ENCODE measurements around the gene KLF11.

KLF11 gene

DNA sequence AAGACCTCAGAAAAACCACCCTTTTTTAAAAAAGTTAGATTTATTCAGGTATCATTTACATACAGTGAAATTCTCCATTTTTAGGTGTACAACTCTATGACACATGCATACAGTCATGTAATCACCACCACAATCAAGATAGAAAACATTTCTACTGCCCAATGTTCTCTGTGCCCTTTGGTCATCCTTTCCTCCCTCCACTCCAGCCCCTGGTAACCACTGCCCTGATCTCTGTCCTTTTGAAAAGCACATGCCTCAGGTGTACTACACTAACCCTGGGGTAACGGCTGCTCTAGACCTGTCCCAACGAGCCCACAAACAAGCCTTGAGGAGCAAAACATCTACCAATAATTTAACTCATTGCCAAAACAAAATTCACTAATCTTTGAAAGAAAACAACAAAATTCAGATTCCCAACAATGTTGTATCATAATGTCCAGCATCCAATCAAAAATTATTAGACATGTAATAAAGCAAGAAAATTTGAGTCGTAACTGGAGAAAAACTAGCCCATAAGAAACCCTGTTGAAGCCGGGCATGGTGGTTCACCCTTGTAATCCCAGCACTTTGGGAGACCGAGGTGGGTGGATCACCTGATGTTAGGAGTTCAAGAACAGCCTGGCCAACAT, 25.9 kb upstream of the KLF11 start:
- no peak for DNase-seq (ENCODE audit: insufficient read length)
- TF ChIP-seq POLR2AphosphoS5 (IDR thresholded peaks at IDR 0.05; ENCODE audit: low read depth, low read length) (no peak), POLR2A (IDR thresholded peaks at IDR 0.05; ENCODE audit: low read depth, low read length) (no peak), TAF1 (IDR thresholded peaks at IDR 0.05; ENCODE audit: borderline replicate concordance, low read depth, low read length) (no peak)
- FAIRE-seq: no peak

DNA sequence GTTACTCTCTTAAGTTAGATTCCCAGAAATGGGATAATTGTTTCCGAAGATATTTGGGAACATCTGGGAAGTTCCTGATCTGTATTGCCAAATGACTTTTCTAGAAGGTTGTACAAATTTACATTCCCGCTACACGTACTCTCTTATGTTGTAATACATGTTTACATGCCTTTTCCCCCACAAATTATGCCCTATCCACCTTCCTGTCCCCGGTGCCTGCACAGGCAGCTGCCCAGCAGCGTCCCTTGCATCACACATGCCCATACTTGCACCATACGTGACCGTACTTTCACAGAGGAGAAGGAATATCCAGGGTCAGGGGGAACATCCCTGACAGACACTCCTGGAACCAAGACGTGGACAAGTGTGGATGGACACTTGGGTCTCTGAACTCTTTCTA, 24.2 kb upstream of the KLF11 start:
- TF ChIP-seq POLR2A (IDR thresholded peaks at IDR 0.05; ENCODE audit: low read depth, low read length) (no peak), TAF1 (IDR thresholded peaks at IDR 0.05; ENCODE audit: borderline replicate concordance, low read depth, low read length) (no peak), POLR2AphosphoS5 (IDR thresholded peaks at IDR 0.05; ENCODE audit: low read depth, low read length) (no peak)
- DNase-seq (ENCODE audit: insufficient read length) (no peak), FAIRE-seq (no peak)

DNA sequence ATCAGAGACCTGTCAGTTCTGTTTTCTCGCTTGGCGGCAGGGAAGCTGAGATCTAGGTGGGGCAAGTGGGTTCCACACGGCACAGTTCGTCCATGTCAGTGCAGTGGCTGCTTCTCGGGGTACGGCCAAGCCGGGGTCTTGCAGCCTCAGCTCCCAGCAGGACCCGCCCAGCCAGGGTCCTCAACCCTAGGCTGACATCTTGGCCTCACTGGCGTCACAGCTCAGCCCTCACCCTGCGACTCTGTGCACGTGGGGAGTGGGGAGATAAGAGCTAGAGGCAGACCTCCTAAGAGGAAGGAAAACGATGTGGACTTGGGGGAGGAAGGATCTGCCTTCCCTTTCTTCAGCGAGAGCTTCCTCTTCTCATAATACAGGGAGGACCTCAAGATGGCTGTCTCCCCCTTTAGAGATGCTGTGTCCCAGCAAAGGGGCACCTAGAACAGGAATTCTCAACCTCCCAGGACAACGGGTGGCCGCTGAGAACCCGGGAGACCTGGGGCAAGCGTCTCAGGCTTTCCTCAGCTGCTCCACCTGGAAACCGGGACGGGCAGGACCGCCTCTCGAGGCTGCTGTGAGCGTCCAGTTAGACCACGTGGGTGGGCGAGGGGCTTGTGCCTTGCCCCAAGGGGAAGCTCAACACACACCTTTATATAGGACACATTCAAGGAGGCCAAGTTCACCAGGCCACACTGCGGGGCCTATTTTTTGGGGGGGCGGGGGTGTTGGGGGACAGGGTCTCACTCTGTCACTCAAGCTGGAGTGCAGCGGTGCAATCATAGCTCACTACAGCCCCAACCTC, 23.5 kb upstream of the KLF11 start:
- DNase-seq (ENCODE audit: insufficient read length) (no peak), FAIRE-seq (no peak)
- TF ChIP-seq POLR2AphosphoS5 (IDR thresholded peaks at IDR 0.05; ENCODE audit: low read depth, low read length): no peak
- TF ChIP-seq TAF1 (IDR thresholded peaks at IDR 0.05; ENCODE audit: borderline replicate concordance, low read depth, low read length): no peak
- TF ChIP-seq POLR2A (IDR thresholded peaks at IDR 0.05; ENCODE audit: low read depth, low read length): no peak

DNA sequence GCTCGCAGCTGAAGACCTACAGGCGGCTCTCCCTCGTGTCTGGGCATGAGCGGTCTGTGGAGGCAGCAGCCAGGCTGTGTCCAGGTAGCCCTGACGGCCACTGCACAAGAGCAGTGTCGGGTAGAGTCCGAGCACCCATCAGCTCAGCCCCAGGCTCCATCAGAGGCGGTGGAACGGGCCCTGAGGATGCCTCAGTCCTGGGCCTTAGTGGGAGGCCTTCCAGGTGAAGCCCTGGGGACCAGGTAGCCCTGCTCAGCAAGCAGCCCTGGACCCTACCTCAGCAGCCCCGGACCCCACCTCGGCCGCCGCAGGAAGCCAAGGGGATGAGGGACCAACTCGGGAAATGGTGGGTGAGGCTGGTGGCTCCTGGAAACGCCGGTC, 21.3 kb upstream of the KLF11 start:
- no peak for FAIRE-seq
- TF ChIP-seq POLR2A (IDR thresholded peaks at IDR 0.05; ENCODE audit: low read depth, low read length): no peak
- TF ChIP-seq TAF1 (IDR thresholded peaks at IDR 0.05; ENCODE audit: borderline replicate concordance, low read depth, low read length): no peak
- no peak for DNase-seq (ENCODE audit: insufficient read length)

DNA sequence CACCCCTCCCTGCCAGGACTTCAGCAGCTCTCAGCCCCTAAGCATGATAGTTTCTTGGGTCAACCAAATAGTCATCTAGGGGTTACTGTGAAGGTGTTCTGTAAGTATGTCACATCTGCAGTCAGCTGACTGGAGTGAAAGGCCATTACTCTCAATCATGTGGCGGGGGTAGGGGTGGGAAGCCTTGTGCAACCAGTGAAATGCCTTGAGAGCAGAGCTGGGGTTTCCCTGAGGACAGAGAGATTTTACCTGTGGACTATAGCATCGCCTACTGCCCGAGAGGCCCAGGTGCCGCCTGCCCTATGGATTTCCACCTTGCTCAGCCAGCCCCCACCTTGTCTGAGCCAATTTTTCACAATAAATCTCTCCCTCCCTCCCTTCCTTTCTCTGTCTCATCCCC, 20.9 kb upstream of the KLF11 start:
- DNase-seq (ENCODE audit: insufficient read length): no peak
- no peak for TF ChIP-seq POLR2AphosphoS5 (IDR thresholded peaks at IDR 0.05; ENCODE audit: low read depth, low read length)
- no peak for TF ChIP-seq POLR2A (IDR thresholded peaks at IDR 0.05; ENCODE audit: low read depth, low read length)
- no peak for TF ChIP-seq TAF1 (IDR thresholded peaks at IDR 0.05; ENCODE audit: borderline replicate concordance, low read depth, low read length)
- FAIRE-seq: no peak

DNA sequence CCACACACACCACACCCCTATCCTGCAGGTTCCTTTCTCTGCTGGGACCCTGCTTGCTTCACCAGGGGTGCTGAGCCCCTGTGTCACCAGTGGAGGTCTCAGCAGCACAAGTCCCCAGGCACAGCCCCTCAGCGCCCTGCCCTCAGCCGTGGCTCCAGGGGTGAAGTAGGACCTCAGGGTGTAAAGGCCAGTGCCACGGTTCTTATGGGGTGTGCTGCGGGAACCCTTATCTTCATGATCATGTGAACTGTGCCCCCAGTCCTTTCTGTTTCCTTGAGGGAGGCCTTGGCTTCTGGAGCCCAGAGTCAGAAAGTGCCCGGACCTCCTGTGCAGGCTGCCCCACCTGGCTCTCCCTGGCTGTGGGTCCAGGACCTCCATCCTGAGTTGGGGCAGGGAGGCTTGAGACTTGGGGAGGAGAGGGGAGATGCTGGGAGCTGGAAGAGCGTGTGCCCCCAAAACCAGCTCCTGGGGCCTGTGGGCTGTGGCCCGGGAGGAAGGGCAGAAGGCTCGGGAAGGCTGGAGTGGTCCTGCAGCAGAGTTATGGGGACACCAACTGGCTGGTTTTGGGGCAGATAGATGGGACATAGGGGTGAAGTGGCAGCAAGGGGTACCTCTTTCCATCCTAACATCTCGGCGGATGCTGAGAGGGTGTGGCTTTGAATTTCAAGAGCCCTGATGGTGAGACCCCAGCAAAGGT, 20.2 kb upstream of the KLF11 start:
- FAIRE-seq: no peak
- TF ChIP-seq POLR2A (IDR thresholded peaks at IDR 0.05; ENCODE audit: low read depth, low read length) (no peak), POLR2AphosphoS5 (IDR thresholded peaks at IDR 0.05; ENCODE audit: low read depth, low read length) (no peak), TAF1 (IDR thresholded peaks at IDR 0.05; ENCODE audit: borderline replicate concordance, low read depth, low read length) (no peak)

DNA sequence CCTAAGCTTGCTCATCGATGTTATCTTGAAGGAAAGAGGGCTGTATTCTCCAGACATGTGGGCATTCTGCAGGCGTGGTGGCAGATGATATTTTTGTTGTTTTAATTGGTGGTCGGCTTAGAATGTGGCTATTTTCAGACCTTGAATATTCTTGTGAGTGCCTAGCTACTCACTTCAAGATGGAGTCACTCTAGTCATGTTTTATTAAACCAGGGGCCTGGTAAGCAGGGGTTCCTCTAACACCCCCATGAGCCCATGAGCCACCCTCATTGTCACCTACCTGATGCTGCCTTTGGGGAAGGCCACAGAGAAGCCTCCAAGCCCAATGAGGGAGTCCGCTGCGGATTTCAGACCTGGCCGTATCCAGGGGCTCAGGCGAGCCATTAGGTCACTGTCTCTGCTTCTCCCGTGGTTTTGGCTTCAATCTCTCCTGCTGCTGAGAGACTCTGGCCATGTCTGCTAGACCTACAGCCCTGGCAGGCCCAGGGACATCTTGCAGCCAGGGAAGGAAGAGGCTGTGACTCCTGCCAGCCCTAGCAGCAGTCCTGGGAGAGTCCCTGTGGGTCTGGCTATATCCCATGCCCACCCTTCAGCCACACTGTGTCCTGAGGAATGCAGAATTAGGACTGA, 16.3 kb upstream of the KLF11 start:
- DNase-seq (ENCODE audit: insufficient read length): no peak
- no peak for FAIRE-seq
- TF ChIP-seq TAF1 (IDR thresholded peaks at IDR 0.05; ENCODE audit: borderline replicate concordance, low read depth, low read length) (no peak), POLR2A (IDR thresholded peaks at IDR 0.05; ENCODE audit: low read depth, low read length) (no peak), POLR2AphosphoS5 (IDR thresholded peaks at IDR 0.05; ENCODE audit: low read depth, low read length) (no peak)

More for the DNA sequence above, 20.2 kb upstream of the KLF11 start:
- DNase-seq (ENCODE audit: insufficient read length): no peak

DNA sequence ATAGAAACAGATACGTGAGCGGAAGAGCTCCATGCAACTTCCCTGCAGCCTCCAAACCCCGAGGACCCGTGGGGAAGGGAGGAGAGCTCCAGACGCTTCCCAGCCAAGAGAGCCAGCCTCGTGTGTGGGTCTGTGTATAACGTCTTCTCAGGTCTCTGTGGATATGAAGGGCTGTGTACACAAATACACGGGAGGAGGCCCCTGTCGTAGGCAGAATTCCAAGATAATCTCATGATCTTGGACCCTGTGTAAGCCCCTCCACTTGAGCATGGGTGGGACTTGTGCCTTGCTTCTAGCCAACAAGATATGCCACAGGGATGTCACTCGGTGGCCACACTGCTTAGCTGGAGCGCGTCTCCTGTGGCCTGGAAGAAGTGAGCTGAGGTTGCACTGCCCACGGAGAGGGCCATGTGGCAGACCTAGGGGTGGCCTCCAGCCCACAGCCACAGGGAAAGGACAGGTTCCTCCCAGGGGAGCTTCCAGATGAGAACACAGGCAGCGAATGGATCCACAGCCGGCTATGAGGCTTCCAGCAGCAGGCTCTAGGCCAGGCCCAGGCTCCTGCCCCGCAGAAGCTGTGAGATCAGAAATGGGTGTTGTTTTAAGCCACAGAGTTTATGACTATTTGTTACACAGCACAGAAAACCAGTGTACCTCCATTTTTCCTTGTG, 15.6 kb upstream of the KLF11 start:
- TF ChIP-seq TAF1 (IDR thresholded peaks at IDR 0.05; ENCODE audit: borderline replicate concordance, low read depth, low read length) (no peak), POLR2AphosphoS5 (IDR thresholded peaks at IDR 0.05; ENCODE audit: low read depth, low read length) (no peak), POLR2A (IDR thresholded peaks at IDR 0.05; ENCODE audit: low read depth, low read length) (no peak)
- FAIRE-seq (no peak), DNase-seq (ENCODE audit: insufficient read length) (no peak)

DNA sequence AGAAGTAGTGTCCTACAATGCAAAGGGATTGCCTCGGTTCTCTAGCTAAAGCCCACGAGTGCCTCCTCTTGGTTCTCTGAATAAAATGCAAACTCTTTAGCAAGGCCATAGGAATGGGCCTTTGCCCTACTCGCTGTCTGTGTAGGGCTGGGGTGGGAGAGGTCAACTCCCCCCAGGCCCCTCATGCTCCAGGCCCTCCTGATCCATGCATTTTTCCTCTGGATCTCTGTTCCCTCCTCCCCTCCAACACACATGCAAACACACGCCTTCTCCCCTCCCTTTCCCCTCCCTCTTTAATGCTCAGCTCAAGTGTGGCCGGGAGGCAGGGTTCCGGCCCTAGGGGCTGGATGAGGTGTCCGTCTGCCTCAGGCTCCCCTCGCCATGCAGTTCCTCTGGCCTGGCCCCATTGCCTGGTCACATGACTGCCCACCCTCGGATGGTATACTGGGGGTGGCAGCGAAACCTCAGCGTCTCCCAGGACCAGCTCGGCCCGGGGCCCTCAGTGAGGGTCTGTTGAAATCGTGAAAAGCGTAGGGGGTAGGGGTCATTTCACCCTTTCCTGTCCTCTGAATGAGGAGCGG, 14.9 kb upstream of the KLF11 start:
- no peak for FAIRE-seq

DNA sequence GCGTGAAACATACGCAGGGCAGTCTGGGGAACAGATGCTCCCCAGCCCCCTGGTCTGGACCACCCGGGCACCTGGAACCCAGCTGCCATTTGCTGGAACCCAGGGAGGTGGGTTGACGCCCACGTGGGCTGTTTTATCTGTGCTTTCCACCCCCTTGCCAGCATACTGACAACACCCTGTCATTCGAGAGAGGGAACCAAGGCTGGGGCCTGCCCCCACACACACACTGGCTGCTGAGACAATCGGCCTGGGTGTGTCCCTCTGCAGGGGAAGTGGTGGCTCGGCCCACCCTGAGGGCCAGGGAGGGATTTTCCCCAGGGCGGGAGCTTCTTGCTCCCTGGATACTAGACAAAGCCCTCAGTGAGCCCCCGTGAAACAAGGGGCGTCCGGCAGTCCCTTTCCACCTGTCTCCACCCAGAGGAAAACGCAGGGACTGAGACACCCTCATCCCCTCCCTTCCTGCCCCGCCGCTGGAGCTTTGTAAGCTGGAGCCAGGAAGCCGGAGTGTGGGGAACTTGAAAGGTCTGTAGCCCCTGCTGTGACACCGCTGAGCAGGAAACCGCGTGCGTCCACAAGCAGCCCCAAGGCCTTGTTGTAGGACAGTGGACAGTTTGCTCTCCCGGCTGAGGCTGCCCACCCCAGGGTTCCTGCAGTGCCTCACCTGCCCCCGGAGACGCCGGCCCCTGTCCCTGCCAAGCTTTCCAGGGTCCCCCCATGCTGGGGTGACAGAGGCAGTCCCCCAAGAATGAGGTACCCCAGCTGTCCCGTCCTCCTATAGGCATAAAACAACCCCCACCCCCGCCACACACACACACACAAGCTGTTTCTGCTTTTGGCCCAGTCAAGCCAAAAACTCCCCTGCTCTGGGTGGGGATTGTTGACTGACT, 14.1 kb upstream of the KLF11 start:
- DNase-seq (ENCODE audit: insufficient read length) (peak; percentile 52), FAIRE-seq (peak; percentile 36)
- TF ChIP-seq POLR2A (IDR thresholded peaks at IDR 0.05; ENCODE audit: low read depth, low read length) (no peak), POLR2AphosphoS5 (IDR thresholded peaks at IDR 0.05; ENCODE audit: low read depth, low read length) (no peak)

More for the DNA sequence above, 14.9 kb upstream of the KLF11 start:
- no peak for DNase-seq (ENCODE audit: insufficient read length)
- TF ChIP-seq POLR2AphosphoS5 (IDR thresholded peaks at IDR 0.05; ENCODE audit: low read depth, low read length) (no peak), TAF1 (IDR thresholded peaks at IDR 0.05; ENCODE audit: borderline replicate concordance, low read depth, low read length) (no peak), POLR2A (IDR thresholded peaks at IDR 0.05; ENCODE audit: low read depth, low read length) (no peak)
